ENCODE results near the gene CARS2. TPM values are rescaled to one million over a fixed set of nuclear protein-coding genes. Genes with fewer than 3 reads are reported as not detected.

CARS2 gene
- total RNA-seq, 1 donor from 2014 or later: 36.0 TPM

DNA sequence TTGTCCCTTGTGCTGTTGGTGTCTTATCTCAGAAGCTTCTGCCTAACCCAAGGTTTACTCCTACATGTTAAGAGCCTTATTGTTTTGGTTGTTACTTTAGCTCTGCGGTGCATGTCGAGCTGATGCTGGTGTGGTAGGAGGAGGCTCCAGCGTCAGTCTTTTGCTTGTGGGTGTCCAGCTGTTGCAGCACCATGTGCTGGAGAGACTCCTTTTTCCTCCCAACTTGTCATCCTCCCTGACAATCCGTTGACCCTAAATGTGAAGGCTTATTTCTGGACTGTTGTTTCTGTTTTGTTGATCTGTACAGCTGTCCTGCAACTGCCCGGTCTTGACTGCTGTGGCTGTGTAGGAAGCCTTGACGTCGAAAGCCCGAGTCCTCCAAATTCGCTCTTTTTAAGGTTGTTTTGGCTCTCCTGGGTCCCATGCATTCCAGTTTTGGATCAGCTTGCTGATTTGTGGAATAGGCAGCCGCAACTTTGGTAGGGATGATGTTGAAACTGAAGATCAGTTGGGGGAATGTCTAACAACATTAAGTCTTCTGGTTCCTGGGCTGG, 75.3 kb downstream of the CARS2 start:
- peaks cover 33% of the 10 kb centered on the region for H3K36me3 Mint-ChIP-seq (ENCODE audit: low read depth, unreplicated experiment)
- no peak overlapping the region for H3K4me3 Mint-ChIP-seq (ENCODE audit: unreplicated experiment)
- H3K27ac Mint-ChIP-seq (ENCODE audit: unreplicated experiment): no peak overlapping the region
- peaks cover 2% of the 10 kb centered on the region for H3K27me3 Mint-ChIP-seq (ENCODE audit: unreplicated experiment)
- no peak for DNase-seq (ENCODE audit: low spot score)
- H3K9me3 Mint-ChIP-seq (ENCODE audit: unreplicated experiment): no peaks in the 10 kb centered on the region
- TF ChIP-seq, protein P1, sequence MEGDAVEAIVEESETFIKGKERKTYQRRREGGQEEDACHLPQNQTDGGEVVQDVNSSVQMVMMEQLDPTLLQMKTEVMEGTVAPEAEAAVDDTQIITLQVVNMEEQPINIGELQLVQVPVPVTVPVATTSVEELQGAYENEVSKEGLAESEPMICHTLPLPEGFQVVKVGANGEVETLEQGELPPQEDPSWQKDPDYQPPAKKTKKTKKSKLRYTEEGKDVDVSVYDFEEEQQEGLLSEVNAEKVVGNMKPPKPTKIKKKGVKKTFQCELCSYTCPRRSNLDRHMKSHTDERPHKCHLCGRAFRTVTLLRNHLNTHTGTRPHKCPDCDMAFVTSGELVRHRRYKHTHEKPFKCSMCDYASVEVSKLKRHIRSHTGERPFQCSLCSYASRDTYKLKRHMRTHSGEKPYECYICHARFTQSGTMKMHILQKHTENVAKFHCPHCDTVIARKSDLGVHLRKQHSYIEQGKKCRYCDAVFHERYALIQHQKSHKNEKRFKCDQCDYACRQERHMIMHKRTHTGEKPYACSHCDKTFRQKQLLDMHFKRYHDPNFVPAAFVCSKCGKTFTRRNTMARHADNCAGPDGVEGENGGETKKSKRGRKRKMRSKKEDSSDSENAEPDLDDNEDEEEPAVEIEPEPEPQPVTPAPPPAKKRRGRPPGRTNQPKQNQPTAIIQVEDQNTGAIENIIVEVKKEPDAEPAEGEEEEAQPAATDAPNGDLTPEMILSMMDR (IDR thresholded peaks at IDR 0.05; ENCODE audit: unreplicated experiment): no peak
- peaks cover 3% of the 10 kb centered on the region for H3K4me1 Mint-ChIP-seq (ENCODE audit: unreplicated experiment)

- H3K9me3 Mint-ChIP-seq (ENCODE audit: unreplicated experiment): no peaks in the 10 kb centered on the region
- no peak overlapping the region for H3K4me3 Mint-ChIP-seq (ENCODE audit: unreplicated experiment)
- TF ChIP-seq, protein P1 (IDR thresholded peaks at IDR 0.05; ENCODE audit: unreplicated experiment): no peak
- H3K27ac Mint-ChIP-seq (ENCODE audit: unreplicated experiment): no peak overlapping the region
- H3K4me1 Mint-ChIP-seq (ENCODE audit: unreplicated experiment): peaks cover 3% of the 10 kb centered on the region
- H3K36me3 Mint-ChIP-seq (ENCODE audit: low read depth, unreplicated experiment): peaks cover 27% of the 10 kb centered on the region
- DNase-seq (ENCODE audit: low spot score): no peak
- H3K27me3 Mint-ChIP-seq (ENCODE audit: unreplicated experiment): peaks cover 2% of the 10 kb centered on the region
Measured at GRCh38 chr13:110629735-110630134, 76.2 kb downstream of the CARS2 start.

DNA sequence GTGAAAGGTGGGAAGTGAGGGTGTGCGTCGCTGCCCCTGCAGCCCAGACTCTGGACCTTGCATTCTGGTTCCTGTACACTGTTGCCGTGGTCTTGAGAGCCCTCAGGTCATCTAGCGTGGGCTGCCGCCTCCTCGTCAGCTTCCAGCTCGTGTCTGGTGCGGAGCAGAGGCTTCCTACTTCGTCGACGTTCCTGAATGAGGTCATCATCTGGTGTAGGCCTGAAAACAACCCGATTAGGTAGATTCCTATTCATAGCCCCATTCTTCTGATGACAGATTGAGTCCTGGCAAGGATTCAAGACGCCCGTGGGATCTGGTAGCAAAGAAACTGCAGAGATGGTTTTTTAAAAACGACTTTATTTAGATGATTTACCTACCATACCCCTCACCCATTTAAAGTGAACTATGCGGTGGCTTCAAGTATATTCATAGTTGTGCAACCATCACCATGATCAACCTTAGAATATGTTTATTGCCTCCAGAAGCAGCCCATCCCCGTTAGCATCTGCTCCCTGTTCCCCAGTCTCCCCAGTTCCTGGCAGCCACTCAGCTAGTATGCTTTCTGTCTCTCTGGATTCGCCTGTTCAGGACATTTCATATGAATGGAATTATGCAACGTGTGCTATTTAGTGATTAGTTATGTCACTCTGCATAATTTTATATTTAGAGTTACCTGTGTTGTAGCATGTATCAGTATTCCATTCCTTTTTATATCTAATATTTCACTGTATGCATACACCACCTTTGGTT, 76.8 kb downstream of the CARS2 start:
- no peaks in the 10 kb centered on the region for H3K9me3 Mint-ChIP-seq (ENCODE audit: unreplicated experiment)
- peaks cover 2% of the 10 kb centered on the region for H3K27me3 Mint-ChIP-seq (ENCODE audit: unreplicated experiment)
- H3K36me3 Mint-ChIP-seq (ENCODE audit: low read depth, unreplicated experiment): peaks cover 26% of the 10 kb centered on the region

DNA sequence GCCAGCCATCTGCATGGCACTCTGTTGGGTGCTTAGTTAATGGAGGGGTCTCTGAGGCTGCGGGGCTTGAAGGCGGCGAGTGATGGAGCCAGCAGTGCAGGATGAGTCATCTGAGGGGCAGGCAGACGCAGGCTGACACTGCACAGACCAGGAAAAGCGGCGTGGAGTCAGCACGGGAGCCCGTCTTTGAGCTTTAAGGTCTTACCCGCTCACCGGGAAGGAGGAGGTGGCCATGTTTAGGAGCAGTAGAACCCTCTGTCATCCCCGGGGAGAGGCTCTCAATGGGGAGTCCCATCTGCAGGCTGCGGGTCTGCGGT, 77.5 kb downstream of the CARS2 start:
- Mint-ChIP-seq H3K4me1 (ENCODE audit: unreplicated experiment) (peaks cover 3% of the 10 kb centered on the region), H3K9me3 (ENCODE audit: unreplicated experiment) (no peaks in the 10 kb centered on the region), H3K4me3 (ENCODE audit: unreplicated experiment) (no peak overlapping the region), H3K36me3 (ENCODE audit: low read depth, unreplicated experiment) (peaks cover 26% of the 10 kb centered on the region), H3K27ac (ENCODE audit: unreplicated experiment) (peak overlapping the region; percentile 31), H3K27me3 (ENCODE audit: unreplicated experiment) (peaks cover 2% of the 10 kb centered on the region)
- DNase-seq (ENCODE audit: low spot score): no peak
- TF ChIP-seq, protein P1 (IDR thresholded peaks at IDR 0.05; ENCODE audit: unreplicated experiment): no peak

More for the DNA sequence above, 76.8 kb downstream of the CARS2 start:
- no peak for DNase-seq (ENCODE audit: low spot score)
- H3K27ac Mint-ChIP-seq (ENCODE audit: unreplicated experiment): no peak overlapping the region
- no peak overlapping the region for H3K4me3 Mint-ChIP-seq (ENCODE audit: unreplicated experiment)
- peaks cover 3% of the 10 kb centered on the region for H3K4me1 Mint-ChIP-seq (ENCODE audit: unreplicated experiment)
- TF ChIP-seq, protein P1 (IDR thresholded peaks at IDR 0.05; ENCODE audit: unreplicated experiment): no peak

DNA sequence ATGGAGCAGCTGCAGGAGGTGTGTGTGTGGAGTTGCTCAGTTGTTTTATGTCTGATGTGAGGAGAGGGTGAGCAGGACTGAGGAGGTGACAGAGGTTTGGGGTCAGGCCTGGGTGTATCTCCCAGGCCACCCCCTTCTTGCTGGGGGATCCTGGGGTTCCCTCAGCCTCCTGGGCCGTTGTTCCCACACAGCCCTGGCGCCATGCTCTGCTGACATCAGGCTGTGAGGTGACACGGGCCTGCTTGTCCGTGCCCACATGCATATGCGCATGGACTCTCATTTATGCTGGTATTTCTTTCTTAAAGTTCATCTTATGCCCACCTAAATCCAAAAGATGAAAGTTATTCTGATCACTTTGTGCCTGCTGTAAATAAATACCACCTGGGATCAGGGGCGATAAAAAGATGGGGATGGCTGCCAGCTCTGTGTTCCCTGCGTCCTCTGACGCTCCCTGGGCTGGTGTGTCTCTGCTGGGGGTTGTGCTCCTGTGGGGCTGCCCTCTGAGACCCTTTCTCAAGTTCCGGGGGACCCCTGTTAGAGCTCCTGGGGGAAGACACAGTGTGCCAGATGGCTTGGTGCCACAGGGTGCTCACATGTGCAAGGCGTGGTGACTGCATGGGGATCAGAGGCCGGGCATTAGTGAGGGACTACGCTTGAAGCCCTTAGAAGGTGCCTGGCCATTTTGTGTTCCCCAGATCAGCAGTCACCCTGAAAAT, 78.0 kb downstream of the CARS2 start:
- Mint-ChIP-seq H3K36me3 (ENCODE audit: low read depth, unreplicated experiment) (peaks cover 27% of the 10 kb centered on the region), H3K27ac (ENCODE audit: unreplicated experiment) (peak overlapping the region; percentile 31), H3K27me3 (ENCODE audit: unreplicated experiment) (peaks cover 2% of the 10 kb centered on the region), H3K4me3 (ENCODE audit: unreplicated experiment) (no peak overlapping the region), H3K9me3 (ENCODE audit: unreplicated experiment) (no peaks in the 10 kb centered on the region), H3K4me1 (ENCODE audit: unreplicated experiment) (peaks cover 3% of the 10 kb centered on the region)
- DNase-seq (ENCODE audit: low spot score): no peak
- TF ChIP-seq, protein P1 (IDR thresholded peaks at IDR 0.05; ENCODE audit: unreplicated experiment): no peak

Data from endothelial cell (in vitro differentiated cells).